ENCODE results near the gene NDUFS7.
"Not testable (repeated sequence)": the region's sequence is repeated elsewhere in the genome, so short reads cannot be mapped to it uniquely, and the experiment has no call there.

NDUFS7 gene

DNA sequence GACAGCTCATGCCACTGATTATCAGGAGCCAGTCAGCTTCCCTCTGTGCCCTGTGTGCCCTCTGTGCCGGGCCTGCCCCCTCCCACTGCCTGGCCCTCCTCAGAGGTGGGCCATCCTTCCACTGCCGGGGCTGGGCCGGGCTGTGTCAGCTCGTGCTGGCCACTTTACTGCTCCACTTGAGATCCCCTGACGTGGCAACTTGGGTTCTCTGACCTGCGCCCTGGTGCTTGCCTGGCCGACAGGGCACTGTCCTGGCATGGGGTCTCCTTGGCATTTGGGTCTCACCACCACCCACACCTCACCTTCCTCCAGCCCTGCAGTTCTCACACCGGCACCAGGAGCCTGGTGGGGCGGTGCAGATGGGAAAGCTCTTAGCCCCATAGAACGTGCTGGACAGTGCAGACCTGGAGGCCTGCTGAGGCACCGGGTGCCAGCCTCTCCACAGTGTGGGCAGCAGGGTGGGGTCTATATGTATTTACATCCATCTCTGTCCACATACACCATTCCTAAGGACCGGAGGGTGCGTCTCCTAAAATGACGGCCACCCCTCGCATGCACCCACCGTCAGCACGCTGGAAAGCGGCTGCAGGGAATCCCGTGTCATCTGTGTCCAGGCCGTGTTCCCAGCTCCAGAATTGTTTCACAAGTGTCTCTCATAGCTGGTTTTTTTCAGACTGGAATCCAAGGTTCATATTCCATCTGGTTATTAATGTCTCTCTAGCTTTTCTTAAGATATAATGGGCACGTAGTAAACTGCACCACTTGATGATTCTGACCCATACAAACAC lies 35.4 kb downstream of the NDUFS7 start:
- DNase-seq (ENCODE audit: low spot score), result no peak

DNA sequence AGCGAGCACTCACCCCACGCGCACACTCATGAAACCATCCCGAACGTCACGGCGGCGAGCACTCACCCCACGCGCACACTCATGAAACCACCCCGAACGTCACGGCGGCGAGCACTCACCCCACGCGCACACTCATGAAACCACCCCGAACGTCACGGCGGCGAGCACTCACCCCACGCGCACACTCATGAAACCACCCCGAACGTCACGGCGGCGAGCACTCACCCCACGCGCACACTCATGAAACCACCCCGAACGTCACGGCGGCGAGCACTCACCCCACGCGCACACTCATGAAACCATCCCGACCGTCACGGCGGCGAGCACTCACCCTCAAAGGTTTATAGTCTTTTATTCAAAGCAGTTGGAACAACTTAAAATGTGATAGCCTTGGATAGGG lies 36.4 kb downstream of the NDUFS7 start:
- not testable (repeated sequence) for DNase-seq (ENCODE audit: low spot score)

DNA sequence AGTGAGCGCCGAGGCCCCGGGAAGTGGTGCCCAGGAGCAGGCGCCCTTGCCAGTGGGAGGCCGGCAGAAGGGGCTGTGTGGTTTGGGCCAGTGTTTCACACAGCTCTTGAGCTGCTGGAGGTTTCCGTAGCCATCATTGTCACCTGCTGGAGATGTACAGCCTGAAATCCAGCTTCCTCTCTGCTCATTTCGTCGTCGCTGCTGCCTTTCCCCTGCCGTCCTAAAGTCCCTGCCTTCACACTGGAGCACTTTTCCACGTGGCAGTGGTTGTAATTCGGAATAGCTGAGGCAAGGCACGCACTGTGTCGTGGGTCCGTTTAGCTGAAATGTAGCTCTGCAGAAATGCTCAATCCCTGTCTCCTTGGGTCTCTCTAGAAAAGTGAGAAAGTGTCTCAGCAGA lies 36.9 kb downstream of the NDUFS7 start:
- DNase-seq (ENCODE audit: low spot score), result no peak

GRCh38 chr19:1421218-1421957 lies 37.7 kb downstream of the NDUFS7 start:
- no peak for DNase-seq (ENCODE audit: low spot score)

- DNase-seq (ENCODE audit: low spot score), result no peak
These were observed 38.2 kb downstream of the NDUFS7 start for GRCh38 chr19:1421958-1422305.

- no peak for DNase-seq (ENCODE audit: low spot score)
These were observed 38.7 kb downstream of the NDUFS7 start for GRCh38 chr19:1422360-1422759.

GRCh38 chr19:1422943-1423342 lies 39.2 kb downstream of the NDUFS7 start:
- no peak for DNase-seq (ENCODE audit: low spot score)

- no peak for DNase-seq (ENCODE audit: low spot score)
These were observed 39.9 kb downstream of the NDUFS7 start for GRCh38 chr19:1423436-1424191.

DNA sequence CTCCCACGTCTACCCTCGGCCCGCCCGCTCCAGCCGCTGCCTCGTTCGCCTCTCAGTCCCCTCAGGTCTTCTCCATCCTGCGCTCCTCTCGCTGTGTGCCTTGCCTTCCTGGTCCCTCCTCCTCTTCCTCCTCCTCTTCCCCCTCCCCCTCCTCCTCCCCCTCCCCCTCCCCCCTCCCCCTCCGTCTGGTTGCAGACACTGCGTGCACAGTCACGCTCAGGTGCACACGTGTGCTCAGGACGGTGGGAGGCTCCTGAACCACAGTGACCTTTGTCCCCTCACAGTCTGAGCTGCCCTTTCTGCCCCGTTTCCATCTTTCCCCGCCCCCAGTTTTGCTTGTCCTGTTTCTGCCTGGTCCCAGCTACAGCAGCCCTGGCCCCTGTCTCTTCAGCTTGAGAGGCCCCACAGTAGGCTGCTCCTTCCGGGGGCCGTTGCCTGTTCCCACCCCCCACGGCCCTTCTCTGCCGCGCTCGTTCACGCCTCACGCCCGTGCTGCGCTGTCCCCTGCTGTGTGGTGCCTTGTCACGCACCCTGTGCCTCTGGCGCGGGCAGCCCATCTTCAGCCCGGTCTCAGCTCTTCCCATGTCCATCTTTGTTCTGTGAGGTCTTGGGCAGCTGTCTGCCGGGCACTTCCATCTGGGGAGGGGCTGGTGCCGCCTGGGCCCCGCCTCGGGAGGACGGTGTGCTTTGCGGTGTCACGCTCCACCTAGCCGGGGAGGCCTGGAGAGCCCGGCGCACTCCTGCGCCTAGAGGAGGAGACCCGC lies 40.7 kb downstream of the NDUFS7 start:
- no peak for DNase-seq (ENCODE audit: low spot score)

- no peak for DNase-seq (ENCODE audit: low spot score)
These were observed 41.6 kb downstream of the NDUFS7 start for GRCh38 chr19:1425102-1425837.

- DNase-seq (ENCODE audit: low spot score), result no peak
These were observed 42.2 kb downstream of the NDUFS7 start for GRCh38 chr19:1425902-1426301.

- DNase-seq (ENCODE audit: low spot score), result no peak
These were observed 43.0 kb downstream of the NDUFS7 start for GRCh38 chr19:1426736-1427135.

DNA sequence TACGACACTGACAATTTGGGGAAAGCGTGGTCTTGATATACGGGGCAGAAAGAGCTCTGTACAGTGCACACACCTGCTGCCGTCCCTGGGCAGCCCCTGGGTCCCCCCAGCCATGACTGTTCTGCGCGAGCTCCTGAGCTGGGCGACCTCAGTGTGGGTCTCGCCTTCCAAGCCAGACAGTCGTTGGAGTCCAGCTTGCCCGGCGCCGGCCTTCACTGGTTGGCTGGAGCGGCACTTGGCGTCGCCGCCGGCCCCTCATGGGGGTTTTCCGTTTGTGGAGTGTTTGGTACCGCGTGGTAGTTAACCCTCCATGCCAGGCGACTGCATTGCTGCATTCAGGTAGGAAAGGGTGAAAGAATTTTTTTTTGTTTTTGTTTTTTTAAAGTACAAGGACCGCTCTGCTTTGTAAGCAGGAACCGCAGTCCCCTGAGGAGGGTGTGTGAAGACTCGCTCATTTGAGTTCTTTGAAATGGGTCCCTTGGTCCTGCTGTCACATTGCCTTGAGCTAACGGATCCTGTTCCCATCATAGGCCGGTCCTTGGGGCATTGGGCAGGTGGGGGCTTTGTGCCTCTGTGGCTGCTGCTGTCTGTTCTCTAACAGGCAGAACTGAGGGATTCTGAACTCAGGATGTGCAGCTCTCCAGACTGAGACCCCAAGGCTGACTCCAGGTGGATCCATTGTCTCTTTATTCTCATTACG lies 43.7 kb downstream of the NDUFS7 start:
- DNase-seq (ENCODE audit: low spot score), result no peak

GRCh38 chr19:1428738-1429391 lies 45.2 kb downstream of the NDUFS7 start:
- DNase-seq (ENCODE audit: low spot score), result no peak

DNA sequence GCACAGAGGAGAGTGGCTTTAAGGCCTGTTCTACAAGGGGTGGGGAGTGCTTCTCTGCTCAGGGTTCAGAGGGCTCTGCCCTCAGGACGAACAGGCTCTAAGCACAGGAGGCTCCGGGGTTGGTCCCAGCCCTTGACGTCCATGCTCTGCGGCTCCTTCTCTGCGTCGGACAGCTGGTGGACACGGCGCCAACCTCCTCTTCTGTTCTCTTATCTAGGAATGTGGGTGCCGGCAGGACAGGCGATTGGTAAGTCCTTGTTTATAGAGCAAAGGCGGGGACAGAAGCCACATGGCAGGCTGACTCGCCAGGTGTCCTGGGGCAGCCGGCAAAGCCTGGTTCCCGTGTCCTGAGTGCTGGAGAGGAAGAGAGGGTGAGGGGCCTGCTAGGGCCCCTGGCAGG lies 46.0 kb downstream of the NDUFS7 start:
- DNase-seq (ENCODE audit: low spot score), result no peak

DNA sequence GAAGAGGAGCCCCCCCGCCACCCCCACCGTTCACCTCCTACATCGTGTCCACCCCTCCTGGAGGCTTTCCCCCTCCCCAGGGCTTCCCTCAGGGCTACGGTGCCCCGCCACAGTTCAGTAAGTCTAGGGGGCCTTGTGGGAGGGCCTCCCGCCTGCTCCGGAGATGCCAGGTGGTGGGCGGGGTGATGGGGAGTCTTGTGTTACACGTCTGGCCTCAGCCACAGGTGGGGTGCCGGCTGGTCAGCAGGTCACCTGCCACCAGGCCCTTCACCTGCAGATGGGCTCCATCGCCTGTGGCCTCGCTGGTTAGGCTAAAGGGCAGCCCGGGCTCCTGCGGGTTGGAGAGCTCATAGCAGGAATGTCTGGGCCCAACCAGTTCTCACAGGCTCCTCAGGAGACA lies 46.5 kb downstream of the NDUFS7 start:
- no peak for DNase-seq (ENCODE audit: low spot score)

GRCh38 chr19:1431759-1432506 lies 48.2 kb downstream of the NDUFS7 start:
- no peak for DNase-seq (ENCODE audit: low spot score)

GRCh38 chr19:1432507-1432887 lies 48.8 kb downstream of the NDUFS7 start:
- DNase-seq (ENCODE audit: low spot score), result no peak

Data from RKO (cell line).